Activated CD8-positive, alpha-beta memory T cell treated with anti-CD3 and anti-CD28 coated beads for 48 hours (primary cell): ENCODE measurements around the gene MLLT3.

ENCODE experiments used
- DNase-seq, 3 experiments: peaks; one replicate each; pipeline ENCODE4 v3.0.0-alpha.2; 2020; ENCODE audit warnings: low read depth in 2 of 3, low spot score in 2 of 3

Gene MLLT3

DNA sequence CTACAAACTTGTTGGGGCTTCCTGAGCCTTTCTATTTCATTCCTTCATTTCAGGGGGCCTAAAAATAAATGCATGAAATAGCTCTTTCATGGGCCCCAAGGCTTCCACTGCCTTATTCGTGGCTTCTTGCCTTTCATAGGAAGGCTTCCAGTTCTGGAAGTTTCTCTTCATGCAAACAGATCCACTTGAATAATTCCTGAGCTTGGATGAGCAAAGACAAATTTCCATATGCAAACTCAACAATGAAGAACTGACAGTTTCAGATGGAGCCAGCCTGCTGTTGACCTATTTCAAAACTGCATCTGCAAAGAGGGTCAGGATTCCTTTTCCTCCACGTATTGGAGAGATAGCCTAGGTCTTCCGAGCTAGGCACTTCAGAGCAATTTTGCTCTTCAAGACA, 142.1 kb downstream of the MLLT3 start:
- no peak for DNase-seq

DNA sequence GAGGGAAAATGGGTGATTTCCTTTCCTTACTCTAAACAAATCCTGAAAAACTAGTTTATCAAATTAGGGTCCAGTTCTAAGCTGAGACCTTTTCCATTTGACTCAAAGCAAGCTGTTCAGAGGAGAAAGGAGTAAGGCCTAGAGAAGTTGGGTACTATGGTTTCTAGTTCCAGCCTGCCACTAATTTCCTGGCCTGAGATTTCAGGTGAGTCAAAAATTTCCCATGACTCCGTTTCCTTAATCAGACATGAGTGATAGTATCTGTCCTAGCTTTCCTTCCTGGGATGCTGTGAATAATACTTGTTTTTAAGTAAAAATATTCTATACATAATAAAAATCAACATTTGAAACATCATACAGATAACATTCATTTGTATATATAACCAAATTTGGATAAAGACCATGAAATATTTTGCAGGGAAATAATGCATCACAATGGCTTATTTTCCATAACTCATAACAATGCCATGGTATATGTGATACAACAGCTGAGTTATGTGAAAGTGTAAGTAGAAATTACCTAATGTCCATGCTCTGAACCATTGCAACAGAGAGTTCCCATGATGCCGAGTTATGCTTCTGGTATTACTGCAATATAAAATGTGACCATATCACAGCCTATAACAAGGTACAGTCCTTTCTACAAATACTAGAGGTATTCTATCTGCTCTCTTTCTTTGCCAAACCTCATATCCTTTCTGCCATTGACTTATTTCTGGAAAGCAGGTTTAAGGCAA, 142.7 kb downstream of the MLLT3 start:
- no peak for DNase-seq

DNA sequence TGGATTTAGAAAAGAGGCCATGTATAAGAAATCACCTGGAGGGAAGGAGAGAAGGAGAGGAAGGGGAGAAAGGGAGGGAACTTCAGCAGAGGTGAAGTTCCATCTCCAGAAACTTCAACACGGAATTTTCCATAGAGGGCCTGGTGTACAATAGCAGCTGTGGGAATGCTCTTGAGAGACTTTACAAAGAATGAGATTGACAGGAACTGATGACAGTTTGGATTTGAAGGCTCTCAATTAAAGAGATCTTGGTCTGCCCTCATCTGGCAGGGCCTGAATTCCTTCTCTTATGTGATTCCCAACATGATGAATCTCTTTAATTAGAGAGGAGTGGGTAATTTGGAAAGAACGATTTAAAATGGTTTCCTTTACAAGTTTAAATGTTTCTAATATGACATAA, 143.5 kb downstream of the MLLT3 start:
- DNase-seq = no peak

DNA sequence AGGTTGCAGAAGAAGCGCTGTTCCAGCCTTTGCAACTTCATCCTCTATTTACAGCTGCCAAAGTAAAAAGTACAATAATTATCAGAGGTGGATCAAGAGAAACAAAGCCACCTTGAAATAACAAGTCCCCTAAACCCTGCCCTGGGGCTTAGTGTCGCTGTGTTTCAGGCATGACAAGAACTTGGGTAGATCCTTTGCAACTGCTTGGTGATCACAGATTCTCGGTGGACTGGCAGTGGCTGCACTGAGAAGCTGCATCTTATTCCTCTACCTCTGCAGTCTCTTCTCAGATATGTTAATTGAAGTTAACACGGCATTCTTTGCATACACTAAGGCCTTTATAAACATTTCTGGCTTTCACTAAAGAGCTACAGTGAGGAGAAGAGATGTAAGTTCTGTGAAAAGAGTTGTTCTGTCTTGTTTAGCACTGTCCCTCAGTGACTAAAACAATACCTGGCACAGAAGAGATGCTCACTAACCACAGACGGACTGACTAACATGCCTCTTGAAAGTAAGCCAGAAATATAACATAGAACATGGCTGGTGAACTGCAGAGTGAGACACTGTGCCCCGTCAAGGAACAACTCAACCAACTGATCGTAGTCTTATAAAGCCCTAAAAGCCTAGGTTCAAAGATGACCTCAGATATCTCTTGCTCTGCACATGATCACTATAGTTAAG, 144.2 kb downstream of the MLLT3 start:
- no peak for DNase-seq

DNA sequence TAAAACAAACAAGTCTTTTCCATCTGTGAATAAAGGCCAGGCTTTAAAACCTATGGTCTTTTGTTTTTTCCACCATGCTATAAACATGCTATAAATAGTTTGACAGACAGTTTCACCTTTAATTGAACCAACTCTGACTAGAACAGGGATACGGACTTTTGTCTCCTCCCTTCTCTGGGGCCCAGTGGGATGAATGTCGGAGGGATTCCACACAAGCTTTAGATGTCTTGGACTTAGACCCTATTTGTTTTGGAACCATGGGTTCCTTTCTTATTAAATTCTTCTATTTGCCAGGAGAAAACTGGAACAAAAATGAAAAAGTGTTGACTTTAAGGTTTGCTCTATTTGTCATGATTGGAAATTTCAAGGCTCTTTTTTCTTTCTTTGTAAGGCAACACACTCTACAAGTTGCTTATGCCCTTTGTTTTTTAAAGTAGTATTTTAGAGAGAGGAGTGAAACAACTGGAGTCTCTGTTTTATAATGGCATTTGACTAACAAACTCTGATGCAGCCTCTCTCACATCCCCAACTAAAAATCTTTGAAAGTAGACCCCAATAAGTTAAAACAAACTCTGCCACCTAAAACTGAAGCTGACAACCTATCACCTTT, 145.3 kb downstream of the MLLT3 start:
- DNase-seq = no peak

DNA sequence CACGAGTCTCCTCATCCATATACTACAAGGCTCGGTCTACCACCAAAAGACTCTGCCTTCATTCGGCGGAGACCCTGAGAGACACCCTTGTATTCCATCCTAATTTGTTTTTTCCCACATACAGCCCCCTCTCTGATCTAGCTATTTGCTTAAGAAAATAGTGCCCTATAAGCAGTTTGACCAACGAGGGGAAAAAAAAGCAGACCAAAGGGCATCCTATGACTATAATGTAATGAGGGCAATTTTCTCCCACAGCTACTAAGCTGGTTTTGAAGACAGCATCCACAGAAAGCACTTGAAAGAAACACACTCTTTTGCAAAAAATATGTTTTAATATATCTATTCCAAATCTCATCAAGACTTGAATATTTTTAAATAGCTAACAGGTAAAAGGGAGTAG, 147.8 kb downstream of the MLLT3 start:
- DNase-seq = no peak

DNA sequence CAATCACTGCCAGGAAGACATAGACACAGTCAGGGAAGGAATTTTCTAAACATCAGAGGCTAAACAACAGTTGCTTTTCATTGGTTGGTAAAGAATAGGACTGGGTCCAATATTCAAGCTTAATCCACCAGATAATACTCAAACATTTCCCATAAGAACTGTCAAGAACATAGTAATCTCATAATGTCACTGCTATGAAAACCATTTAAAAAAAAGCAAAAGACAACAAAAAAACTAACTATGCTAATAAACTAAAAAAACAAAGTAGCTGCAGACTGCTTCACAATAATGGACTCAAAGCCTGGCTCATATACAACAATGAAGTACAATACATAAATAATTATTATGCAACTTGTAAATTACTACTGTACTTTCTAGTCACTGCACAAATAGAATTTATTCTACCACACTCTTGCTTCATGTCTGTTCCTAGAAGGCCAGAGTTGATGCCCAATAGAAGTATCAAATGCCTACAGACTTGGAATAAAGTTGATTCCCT, 148.7 kb downstream of the MLLT3 start:
- no peak for DNase-seq

DNA sequence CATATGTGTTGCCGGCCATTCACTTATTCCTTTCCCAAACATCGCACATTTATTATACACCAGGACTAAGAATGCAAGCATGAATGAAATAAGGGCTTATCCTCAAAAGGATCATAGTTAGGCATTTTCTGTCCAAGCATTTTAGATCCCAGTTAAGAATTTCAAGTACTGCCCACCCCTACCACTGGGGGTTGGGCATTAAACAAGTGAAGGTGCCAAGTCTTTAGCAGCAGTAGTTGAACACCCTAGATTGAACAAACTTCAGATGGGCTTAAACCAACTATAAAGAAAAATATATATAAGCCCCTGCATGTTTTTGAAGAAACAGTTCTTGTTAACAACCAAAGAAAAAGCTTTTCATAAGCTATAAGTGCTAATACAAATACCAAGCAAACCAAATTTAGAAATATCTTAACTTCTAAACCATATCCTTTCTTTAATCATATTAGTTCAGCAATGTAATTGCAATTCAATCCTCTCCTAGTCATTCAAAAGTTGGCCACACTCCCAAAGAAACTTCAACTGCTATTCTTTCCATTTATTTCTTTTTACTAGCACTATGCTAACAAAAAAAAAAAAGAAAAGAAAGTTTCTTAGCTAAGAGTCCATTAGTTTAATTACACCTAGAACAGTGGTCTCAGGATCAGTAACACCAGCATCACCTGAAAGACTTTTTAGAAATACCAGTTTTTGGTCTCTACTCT, 149.8 kb downstream of the MLLT3 start:
- no peak for DNase-seq

DNA sequence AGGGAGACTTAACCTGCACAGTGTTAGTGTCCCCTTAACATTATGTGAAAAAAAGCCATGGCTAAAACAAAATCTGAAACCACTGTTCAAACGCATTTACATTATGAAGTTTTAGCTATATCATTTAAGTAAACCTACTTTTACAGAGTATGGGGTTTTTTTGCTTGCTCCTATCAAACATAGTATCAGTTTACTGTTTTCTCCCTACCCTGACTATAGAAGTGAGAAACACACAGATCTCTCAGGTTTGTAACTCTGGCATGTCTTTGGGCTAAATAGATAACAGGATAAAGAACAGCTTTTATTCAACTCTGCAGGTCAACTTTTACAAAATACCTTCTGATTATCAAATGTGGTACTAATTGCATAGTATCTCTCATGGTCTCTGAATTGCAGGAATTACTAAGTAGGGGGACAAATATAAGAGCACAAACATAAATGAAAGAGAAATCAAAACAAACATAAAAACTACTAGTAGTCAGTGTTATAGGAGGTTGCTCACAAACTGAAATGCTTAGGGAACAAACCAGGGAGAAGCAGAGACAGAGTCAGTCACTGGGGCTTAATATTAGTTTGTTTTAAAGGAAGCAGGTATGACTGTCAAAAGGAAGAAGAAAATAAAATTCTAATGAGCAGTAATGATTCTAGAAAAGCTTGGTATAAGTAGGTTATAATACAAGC, 155.8 kb downstream of the MLLT3 start:
- no peak for DNase-seq

DNA sequence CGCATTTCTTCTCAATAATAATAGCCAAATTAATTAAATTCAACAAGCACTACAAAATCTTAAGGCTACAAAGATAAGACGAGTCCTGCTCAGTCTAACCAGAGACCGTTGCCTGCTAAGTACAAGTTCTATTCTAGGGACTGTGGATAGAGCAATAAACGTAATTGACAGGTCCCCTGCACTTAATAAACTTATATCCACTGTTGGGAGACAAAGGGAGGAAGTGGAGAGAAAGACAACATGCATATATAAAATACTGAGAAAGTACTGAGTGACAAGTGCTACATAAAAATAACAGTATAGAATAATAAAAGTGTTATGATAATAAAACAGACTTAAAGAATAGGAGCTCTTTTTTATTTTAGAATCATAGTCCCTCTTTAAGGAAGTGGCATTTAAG, 158.1 kb downstream of the MLLT3 start:
- DNase-seq = no peak

DNA sequence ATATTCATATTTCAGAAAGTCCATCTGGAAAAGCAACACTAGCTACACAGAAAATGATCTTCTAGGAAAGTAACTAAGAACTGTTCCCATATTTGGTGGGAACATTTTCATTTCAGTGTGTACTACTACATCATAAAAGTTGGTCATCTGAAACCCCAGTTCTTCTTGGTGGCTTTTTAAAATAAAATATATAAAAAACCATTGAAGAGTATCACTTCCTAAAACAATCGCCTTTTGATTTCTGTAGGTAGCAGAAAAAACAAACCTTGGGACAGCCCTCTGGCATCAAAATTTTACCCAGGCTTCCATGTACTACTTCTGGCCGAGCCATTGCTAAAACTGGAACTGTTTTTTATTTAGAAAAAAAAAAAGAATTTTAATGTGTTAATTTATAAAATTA, 158.5 kb downstream of the MLLT3 start:
- no peak for DNase-seq

DNA sequence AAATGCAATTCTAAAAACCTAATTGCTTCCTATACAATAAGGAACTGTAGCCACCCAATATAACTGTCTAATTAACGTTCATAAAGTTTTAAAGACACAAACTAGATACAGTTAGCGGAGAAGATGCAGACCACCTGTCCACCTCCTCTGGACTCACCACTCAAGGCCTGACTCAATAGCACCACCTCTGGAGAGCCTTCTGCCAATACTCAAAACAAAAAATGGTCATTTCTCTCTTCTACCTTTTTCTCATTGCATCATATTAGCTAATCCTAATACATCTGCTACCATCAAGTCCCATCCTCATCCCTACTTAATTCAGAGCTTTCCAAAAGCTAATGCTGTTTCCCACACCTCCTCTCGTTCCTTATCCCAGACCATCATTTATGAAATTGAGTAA, 159.9 kb downstream of the MLLT3 start:
- DNase-seq = no peak

DNA sequence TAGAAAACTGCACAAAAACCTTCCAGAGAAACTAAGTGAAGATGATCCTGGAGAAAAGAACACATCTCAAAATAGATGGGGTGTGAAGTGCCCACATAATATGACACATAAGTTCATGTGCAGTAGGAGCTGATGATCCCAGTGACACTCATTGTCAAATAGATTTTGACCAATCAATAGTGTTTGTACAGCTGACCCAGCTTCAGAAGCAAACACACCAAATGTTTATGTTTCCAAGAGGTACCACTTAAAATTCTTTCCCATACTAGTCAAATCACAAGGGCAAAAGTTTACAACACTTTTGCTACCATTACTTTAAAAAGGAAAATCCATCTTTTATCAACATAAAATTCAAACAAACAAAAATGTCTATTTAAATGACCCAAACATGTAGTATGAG, 175.0 kb downstream of the MLLT3 start:
- DNase-seq = no peak

DNA sequence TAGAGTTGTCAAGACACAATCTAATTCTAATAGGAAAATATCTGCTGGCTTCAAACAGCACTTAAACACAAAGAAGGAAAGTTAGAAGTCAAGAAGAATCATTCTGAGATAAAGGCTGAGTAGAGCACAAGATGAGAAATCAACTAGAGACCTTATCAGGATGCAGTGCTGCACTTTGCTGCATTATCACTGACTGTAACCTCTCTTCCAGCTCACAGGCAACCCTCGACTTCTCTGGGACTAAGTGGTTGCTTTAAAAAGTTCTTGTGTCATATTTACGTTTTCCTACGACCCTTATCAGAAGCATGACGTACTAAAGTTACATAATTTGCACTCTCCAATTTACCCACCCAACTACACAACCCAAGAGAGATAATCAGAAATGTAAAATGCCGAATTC, 176.1 kb downstream of the MLLT3 start:
- DNase-seq = no peak

DNA sequence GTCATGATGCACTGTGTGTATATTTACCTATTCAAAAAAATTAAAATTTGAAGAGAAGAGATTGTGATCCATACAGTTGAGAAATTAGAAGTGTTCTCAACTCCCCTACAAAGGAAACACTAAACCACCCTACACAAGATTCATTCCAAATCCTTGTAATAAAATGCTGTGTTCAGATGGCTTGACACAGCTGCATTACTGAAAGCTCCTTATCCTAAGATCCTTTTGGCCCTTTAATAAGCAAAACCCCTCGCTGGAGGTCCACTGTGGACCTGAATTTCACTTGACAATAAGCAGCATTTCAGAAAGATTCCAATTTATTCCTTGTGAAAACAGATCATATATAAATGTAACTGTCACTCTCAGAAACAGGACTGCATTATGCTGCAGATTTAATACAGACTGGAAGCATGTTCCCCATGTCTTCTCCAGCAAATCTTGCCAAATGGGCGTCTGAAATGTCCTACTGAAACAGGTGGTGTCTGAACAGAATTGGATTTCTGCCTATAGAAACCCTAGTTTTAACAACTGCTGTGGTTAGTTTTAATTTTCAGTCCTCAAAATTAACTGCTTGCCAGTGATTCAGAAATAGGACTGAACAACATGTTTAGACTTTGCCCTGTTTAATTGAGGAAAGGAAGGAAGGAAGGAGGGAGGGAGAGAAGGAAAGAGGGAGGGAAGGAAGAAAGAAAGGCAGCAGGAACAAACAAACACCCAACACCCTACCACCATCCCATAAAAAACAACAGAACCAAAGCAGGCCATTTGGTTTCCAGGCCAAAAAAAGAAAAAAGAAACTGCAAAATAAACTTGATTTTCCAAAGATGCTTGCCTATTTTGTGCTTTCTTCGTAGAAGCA, 179.6 kb downstream of the MLLT3 start:
- no peak for DNase-seq

DNA sequence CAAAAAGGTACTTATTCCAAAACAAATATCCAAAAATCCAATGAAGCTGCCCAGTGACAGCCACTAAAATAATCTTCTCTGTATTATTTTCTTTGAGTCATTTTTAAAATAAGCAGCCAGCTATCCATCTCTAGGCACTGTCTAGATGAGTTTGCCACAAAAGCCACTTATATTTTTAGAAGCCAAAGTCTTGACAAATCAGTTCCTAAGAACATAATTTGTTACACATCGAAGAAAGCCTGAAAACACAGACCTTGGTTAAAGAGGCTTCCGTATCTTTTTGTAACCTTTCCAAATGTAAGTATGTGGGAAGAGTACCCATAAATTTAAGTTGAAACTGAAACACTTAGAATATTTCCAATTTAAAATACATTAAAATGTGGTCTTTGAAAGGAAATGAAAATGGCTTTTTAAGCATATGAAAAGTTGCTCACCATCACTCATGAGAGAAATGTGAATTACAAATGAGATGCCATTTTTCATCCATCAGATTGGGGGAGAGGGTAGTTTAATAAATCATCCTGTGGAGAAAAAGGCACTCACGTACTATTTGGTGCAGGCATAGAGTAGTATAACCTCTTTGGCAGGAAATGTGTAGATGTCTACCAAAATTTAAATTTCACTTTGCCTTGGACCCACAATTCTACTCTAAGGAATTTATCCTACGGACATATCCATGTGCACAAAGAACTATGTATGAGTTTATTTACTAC, 180.4 kb downstream of the MLLT3 start:
- DNase-seq = no peak

DNA sequence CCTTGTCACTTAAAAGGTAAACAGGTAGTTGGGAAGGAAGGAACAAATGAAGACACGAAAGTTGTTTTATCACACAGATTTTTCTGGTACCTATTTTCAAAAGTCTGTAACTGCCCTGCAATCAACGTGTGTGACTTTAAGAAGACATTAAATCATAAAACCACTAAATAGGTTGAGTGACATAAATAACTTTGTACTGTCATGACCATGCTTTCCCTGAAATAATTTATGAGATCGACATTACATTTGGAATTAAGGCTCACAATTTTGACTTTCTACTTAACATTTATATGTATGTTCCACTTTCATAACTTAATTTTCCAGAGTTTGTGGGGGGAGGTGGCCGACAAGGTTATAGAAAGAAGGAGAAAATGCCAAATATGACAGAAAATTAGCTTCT, 181.1 kb downstream of the MLLT3 start:
- DNase-seq = no peak

DNA sequence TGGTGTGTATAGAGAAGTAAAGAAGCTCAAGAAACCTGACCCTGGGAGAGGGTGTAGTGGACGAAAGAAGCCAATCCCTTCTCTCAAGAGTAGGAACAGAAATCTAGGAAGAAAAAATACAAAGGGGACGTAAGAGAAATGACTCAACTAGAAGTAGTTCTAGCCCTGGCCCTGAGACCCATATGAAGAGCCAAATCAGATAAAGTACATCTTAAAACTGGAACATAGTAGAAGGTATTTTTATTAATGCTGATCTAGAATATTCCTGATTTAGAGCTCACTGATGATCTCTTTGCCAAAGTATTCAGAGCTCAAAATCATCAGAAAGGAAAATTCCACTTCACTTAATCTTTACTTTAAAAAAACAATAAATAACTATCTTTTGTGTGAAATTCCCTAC, 184.8 kb downstream of the MLLT3 start:
- no peak for DNase-seq

DNA sequence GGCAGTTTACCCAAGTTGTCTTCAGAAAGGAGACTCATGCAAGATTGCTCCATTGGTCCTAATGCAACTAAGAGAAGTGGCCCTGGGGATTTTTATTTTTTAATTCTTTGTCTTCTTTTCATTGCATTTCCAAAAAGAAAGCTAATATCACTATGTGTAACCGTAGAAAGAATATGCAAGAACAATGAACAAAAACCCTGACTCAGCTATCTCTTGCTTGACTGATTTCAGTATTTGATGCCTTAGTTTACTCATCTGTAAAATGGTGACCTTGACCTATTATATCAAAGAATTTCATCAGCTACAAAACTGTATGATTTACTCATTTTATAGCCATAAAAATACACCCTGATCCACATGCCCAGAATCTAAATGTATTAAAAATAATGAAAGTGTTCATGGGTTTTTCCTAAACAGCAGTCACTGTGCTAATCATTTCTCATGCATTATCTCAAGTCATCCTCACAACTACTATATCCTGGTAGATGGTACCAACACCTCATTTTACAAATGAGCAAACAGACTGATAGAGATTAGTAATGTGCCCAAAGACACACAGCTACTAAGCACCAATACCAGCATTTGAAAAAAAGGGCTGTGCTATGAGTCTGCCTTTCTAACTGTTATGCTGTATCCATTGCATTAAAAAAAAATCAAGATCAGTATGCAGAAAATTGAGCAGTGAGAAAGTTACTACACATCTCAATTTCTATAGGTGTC, 185.7 kb downstream of the MLLT3 start:
- DNase-seq = no peak
